Pancreas (tissue), 10 donors: ENCODE data around the gene RHOXF2. TPM values are rescaled to one million over a fixed set of nuclear protein-coding genes. Genes with fewer than 3 reads are reported as not detected.
"Not testable (repeated sequence)": the region's sequence is repeated elsewhere in the genome, so short reads cannot be mapped to it uniquely, and the experiment has no call there.

Experiments used
- ATAC-seq, 4 donors: fragments of 200-7000 bp; cut with Tn5 transposase; one replicate each; pipeline versions ENCODE4 v1.8.0 to v1.9.1; 2020; ENCODE audit warnings: mild to moderate bottlenecking in 4 of 4, moderate library complexity in 4 of 4
- DNase-seq, 6 donors: peaks; one replicate each; pipeline ENCODE4 v3.0.0-alpha.2; 2020
- FAIRE-seq: peaks from 2 replicates; lab custom pipeline; 2012; peaks lifted over from hg19 to GRCh38; lab: Jason Lieb, UNC
- H3K27ac ChIP-seq, 4 donors: fragments of 200-600 bp; sonication (generic); 1 replicate in 3 of 4; 2 replicates in 1 of 4; pipeline versions ENCODE4 v1.5.0 to v1.8.0; 2020
- H3K27me3 ChIP-seq, 4 donors: fragments of 200-600 bp; one replicate each; pipeline ENCODE4 v1.8.0; 2021
- H3K36me3 ChIP-seq, 3 donors: fragments of 200-600 bp; sonication (generic) in 1 of 3; one replicate each; pipeline versions ENCODE4 v1.5.0 to v1.8.0; 2020 to 2021
- H3K4me1 ChIP-seq, 3 donors: fragments of 200-600 bp; one replicate each; pipeline ENCODE4 v1.8.0; 2021
- H3K4me3 ChIP-seq, 4 donors: fragments of 200-600 bp; sonication (generic) in 2 of 4; one replicate each; pipeline versions ENCODE4 v1.5.0 to v1.8.0; 2020 to 2021
- H3K9me3 ChIP-seq, 4 donors: fragments of 200-600 bp; one replicate each; pipeline ENCODE4 v1.8.0; 2021
- CTCF ChIP-seq, 4 donors: fragments of 200-600 bp; sonication (generic) in 3 of 4; IDR thresholded peaks; one replicate each; pipeline versions ENCODE4 v1.5.0 to v1.8.0; 2021; ENCODE audit warnings: antibody characterized with exemption in 4 of 4
- WGBS, 2 donors: extraction: QIAGEN DNeasy Blood & Tissue Kit; methylation state at CpG; one replicate each; pipeline ENCODE4 v1.1.7; 2013; 5-methylcytosine and 5-hydroxymethylcytosine counted together
- intact Hi-C, 3 donors: fragments of 100-400 bp; cut with DNase I; formaldehyde crosslinking; loops; one replicate each; pipeline versions ENCODE4 v1.11.1 to v1.14.2; 2022
- polyA plus RNA-seq, 2 donors: library from polyadenylated mRNA; stranded (reverse); fragments of 200-250 nt; gene quantifications; one replicate each; pipeline ENCODE4 v1.2.3, GENCODE V29; 2013
- total RNA-seq, 6 donors: library from RNA; stranded (reverse); fragmentation: NEBNext Ultra II Directional in 4 of 6; extraction: Animal tissue kit (Norgen Biotek cat#: 25700) in 4 of 6; gene quantifications; one replicate each; pipeline versions ENCODE4 v1.2.1 to v1.2.4, GENCODE V29; 2021 to 2023
- donor health status: healthy with polysubstance abuse.
- donor health status: DM: no; HTN: no; CAD: no; lungs with moderate emphysema.
- donor health status: DM: no; HTN: no; CAD: no.
- donor health status: control.
- donor health status: control.
- donor health status: Bipolar disorder and iron deficiency.
- donor health status: DM: yes; HTN: yes; CAD: no.
- donor health status: DM: no; HTN: no; CAD: no.
- donor health status: DM: no; HTN: no; CAD: no.
- donor health status: DM: yes; HTN: yes; CAD: no.

Gene RHOXF2
- total and polyA plus RNA-seq, 8 donors: 0.19 TPM; not detected in 7

- TF ChIP-seq CTCF (IDR thresholded peaks at IDR 0.05): no peak
- ATAC-seq: peak in 2 of 4 donors; percentile 57 to 77
Measured at GRCh38 chrX:120125444-120125843, 33.0 kb upstream of the RHOXF2 start.

GRCh38 chrX:120128306-120128846 lies 30.0 kb upstream of the RHOXF2 start:
- DNase-seq, H3K9me3 ChIP-seq, ATAC-seq, H3K27me3 ChIP-seq, intact Hi-C loops, H3K4me1 ChIP-seq, H3K27ac ChIP-seq, H3K4me3 ChIP-seq, FAIRE-seq, H3K36me3 ChIP-seq: not testable (repeated sequence)
- WGBS, 2 donors: 68 to 84% methylated on average over 5 of the region's 5 CpGs

More at GRCh38 chrX:120125444-120125843, 33.0 kb upstream of the RHOXF2 start:
- H3K36me3 ChIP-seq: no peaks in the 10 kb centered on the region
- H3K9me3 ChIP-seq: no peaks in the 10 kb centered on the region
- H3K27ac ChIP-seq: no peak overlapping the region
- intact Hi-C loops: no loop called here
- 87 to 89% methylated on average over 3 of the region's 3 CpGs for WGBS, 2 donors
- no peaks in the 10 kb centered on the region for H3K4me1 ChIP-seq
- no peak overlapping the region for H3K4me3 ChIP-seq
- peaks cover 0 to 3% (median 1%) of the 10 kb centered on the region in 4 donors for H3K27me3 ChIP-seq
- FAIRE-seq (no peak), DNase-seq (peak in 1 of 6 donors; percentile 18)

GRCh38 chrX:120136128-120136527 lies 22.3 kb upstream of the RHOXF2 start:
- Histone ChIP-seq H3K4me3 (no peak overlapping the region), H3K27me3 (peaks cover 0 to 5% (median 0%) of the 10 kb centered on the region in 4 donors), H3K4me1 (no peaks in the 10 kb centered on the region), H3K36me3 (no peaks in the 10 kb centered on the region), H3K9me3 (no peaks in the 10 kb centered on the region), H3K27ac (no peak overlapping the region)
- DNase-seq (no peak), FAIRE-seq (no peak), ATAC-seq (no peak)
- no peak for TF ChIP-seq CTCF (IDR thresholded peaks at IDR 0.05)
- intact Hi-C loops: no loop called here
- WGBS, 2 donors: 57 to 71% methylated on average over 6 of the region's 6 CpGs

- H3K4me1 ChIP-seq: no peaks in the 10 kb centered on the region
- no peak for TF ChIP-seq CTCF (IDR thresholded peaks at IDR 0.05)
- H3K36me3 ChIP-seq: no peaks in the 10 kb centered on the region
- H3K9me3 ChIP-seq: no peaks in the 10 kb centered on the region
- ATAC-seq (no peak), FAIRE-seq (no peak), DNase-seq (no peak)
- 39 to 42% methylated on average over 3 of the region's 3 CpGs for WGBS, 2 donors
- intact Hi-C loops: no loop called here
- H3K27ac ChIP-seq: no peak overlapping the region
- H3K27me3 ChIP-seq: peaks cover 0 to 5% (median 0%) of the 10 kb centered on the region in 4 donors
- no peak overlapping the region for H3K4me3 ChIP-seq
Measured at GRCh38 chrX:120136840-120137239, 21.6 kb upstream of the RHOXF2 start.

- intact Hi-C loops: no loop called here
- 37 to 53% methylated on average over 3 of the region's 3 CpGs for WGBS, 2 donors
Measured at GRCh38 chrX:120137439-120137838, 21.0 kb upstream of the RHOXF2 start.

More at GRCh38 chrX:120137439-120137838, 21.0 kb upstream of the RHOXF2 start:
- FAIRE-seq (peak; percentile 76), DNase-seq (no peak), ATAC-seq (no peak)
- Histone ChIP-seq H3K9me3 (no peaks in the 10 kb centered on the region), H3K4me1 (no peaks in the 10 kb centered on the region), H3K27me3 (peaks cover 0 to 5% (median 0%) of the 10 kb centered on the region in 4 donors), H3K4me3 (no peak overlapping the region), H3K36me3 (no peaks in the 10 kb centered on the region), H3K27ac (no peak overlapping the region)
- TF ChIP-seq CTCF (IDR thresholded peaks at IDR 0.05): no peak
